OCI-LY1 (cell line): ENCODE measurements around the gene UMODL1.

Source experiments
- EZH2 ChIP-seq: fragments of 200-600 bp; sonication (generic), shearing (Covaris generic); IDR thresholded peaks from 2 replicates; pipeline ENCODE4 v1.8.0; 2017; ENCODE audit warnings: borderline replicate concordance, mixed run types, mild to moderate bottlenecking, antibody characterized with exemption, low read length, moderate library complexity, mixed read lengths
- TF ChIP-seq, protein P1 (sequence below): fragments of 200-600 bp; sonication (generic), shearing (Covaris generic); IDR thresholded peaks from 2 replicates; pipeline ENCODE4 v1.5.1; 2017; ENCODE audit warnings: mild to moderate bottlenecking, antibody characterized with exemption, low read length, moderate library complexity, mixed read lengths

DNA sequence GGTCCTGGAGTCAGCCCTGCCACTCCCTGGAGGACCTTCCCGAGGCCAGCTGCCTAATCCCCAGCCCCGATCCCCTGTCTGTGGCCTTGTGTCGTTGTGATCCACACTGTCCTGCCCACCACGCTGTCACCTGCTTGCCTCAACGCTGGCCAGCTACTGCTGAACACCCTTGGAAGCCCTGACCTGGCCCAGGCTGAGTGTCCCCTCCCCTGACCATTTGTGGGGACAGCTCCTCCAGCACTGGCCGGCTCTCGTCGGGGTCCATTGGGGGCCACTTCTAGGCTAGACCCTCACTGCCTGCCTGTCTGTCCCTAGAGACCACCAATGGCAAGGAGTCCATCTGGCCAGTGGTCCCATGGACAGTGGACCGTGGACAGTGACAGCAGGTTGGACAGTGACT lies 12.0 kb upstream of the UMODL1 start:
- TF ChIP-seq, protein P1, sequence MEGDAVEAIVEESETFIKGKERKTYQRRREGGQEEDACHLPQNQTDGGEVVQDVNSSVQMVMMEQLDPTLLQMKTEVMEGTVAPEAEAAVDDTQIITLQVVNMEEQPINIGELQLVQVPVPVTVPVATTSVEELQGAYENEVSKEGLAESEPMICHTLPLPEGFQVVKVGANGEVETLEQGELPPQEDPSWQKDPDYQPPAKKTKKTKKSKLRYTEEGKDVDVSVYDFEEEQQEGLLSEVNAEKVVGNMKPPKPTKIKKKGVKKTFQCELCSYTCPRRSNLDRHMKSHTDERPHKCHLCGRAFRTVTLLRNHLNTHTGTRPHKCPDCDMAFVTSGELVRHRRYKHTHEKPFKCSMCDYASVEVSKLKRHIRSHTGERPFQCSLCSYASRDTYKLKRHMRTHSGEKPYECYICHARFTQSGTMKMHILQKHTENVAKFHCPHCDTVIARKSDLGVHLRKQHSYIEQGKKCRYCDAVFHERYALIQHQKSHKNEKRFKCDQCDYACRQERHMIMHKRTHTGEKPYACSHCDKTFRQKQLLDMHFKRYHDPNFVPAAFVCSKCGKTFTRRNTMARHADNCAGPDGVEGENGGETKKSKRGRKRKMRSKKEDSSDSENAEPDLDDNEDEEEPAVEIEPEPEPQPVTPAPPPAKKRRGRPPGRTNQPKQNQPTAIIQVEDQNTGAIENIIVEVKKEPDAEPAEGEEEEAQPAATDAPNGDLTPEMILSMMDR, result no peak
- TF ChIP-seq EZH2, result no peak
